ENCODE results near the gene EGLN3.

EGLN3 gene

DNA sequence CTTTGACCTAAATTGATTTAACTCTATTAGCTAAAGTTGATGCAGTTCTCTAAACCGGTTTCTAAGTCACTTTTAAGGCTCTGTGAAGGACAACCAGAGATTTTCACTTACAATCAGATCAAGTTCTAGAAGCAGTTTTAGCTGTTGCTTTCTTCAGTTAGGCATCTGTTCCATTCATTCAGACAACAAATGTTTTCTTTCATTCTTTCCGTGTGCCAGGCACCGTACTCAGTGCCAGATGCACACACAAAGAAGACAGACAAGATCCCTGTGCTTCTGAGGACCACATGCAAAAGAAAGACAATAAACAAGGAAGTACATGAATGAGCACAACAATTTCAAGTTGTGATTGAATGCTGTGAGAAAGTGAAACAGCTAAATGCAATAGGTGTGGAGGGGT is 11.1 kb upstream of the EGLN3 start:
- DNase-seq (ENCODE audit: low spot score), result no peak

DNA sequence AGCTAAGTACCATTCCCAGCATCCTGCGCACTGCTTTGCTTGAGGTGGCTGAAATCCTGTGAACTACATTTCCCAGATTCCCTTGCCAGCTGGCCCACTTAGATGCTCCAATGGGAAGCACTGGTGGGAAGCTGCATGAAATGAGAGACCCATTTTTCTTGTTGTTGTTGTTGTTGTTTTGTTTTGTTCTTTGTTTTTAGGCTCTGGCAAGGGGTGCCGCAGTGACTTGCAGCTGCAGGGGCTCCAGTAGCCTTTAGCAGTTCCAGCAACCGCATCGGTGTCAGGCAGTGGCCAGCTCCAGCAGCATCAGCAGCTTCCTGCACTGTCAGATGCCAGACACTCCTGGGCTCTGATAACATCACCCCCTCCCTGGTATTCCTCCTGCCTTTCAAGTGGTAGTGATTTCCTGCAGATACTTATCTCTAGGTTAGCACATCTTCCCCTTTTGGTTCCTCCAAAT is 8.8 kb upstream of the EGLN3 start:
- no peak for DNase-seq (ENCODE audit: low spot score)

DNA sequence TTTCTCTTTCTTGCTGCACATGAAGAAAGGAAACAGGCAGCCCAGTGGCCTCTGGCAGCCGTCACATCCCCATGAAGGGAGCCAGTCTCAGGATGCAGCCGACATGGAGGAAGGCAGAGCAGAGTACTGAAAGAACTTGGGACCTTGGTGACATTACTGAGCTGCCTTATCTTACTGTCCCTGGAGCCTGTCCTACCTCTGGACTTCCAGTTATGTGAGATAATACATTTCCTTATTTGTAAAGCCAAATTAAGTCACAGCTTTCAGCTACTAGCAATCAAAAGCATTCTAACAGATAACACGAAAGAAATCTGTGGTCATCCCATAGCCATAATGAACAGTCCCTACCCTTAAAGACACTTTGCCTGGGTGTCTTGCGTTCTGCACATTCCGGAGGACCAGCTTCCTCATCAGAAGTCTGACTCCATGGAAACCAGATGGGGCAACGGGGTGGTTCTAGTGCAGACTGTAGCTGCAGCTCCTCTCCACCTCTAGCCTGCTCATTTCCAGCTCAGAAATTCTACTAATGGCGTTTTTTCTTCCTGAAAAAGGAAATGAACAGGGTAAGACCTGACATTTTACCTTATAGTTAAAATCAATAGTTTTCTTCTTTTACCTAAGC is 7.8 kb upstream of the EGLN3 start:
- no peak for DNase-seq (ENCODE audit: low spot score)

DNA sequence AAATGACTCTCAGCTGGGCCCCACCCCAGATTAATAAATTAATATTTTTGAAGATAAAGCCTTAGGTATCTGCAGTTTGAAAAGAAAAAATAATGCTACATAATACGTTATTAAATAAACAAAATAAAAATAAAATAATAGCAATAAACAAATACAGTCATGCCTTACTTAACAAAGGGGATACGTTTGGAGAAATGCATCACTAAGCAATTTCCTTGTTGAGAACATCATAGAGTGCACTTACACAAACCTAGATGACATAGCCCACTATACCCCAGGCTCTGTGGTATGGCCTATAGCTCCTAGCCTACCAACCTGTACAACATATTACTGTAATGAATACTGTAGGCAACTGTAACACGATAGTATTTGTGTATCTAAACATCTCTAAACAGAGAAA is 7.1 kb upstream of the EGLN3 start:
- no peak for DNase-seq (ENCODE audit: low spot score)

DNA sequence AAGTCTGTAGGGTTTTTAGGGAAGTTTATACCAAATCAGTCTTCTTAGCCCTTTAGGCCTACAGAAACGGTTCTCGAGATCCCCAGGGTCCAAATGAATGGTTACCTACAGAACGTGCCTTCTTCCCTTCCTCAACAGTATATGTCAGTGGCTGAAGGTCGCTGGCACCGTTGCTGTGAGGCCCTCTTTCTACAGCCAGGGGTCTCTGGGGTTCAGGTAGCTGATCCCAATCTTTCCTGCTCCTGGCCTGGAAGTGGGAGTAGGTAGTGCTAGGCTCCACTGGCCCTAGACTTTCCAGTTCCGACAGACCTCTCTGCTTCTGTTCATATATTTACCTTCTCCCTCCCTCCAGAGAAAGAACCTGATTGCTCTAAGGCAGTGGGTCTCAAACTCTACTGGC is 6.4 kb upstream of the EGLN3 start:
- DNase-seq (ENCODE audit: low spot score), result no peak

DNA sequence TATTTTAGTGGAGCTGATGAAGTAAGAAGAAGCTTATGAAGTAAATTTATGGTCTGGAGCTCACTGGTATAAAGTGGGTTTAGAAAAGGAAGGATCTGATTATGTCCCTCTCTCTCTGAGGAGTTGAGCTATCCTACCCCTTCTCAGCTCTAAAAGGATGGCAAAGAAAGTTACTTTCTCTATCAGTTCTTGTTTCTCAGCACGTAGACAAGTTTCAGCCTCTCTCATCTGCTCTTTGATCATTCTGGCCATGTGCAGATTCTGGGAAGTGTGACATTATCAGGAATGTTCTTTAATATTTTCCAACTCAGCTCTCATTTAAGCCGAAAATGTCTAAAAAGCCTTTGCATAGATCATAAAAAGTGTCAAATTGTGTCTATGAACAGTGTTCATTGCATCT is 5.8 kb upstream of the EGLN3 start:
- DNase-seq (ENCODE audit: low spot score), result no peak

DNA sequence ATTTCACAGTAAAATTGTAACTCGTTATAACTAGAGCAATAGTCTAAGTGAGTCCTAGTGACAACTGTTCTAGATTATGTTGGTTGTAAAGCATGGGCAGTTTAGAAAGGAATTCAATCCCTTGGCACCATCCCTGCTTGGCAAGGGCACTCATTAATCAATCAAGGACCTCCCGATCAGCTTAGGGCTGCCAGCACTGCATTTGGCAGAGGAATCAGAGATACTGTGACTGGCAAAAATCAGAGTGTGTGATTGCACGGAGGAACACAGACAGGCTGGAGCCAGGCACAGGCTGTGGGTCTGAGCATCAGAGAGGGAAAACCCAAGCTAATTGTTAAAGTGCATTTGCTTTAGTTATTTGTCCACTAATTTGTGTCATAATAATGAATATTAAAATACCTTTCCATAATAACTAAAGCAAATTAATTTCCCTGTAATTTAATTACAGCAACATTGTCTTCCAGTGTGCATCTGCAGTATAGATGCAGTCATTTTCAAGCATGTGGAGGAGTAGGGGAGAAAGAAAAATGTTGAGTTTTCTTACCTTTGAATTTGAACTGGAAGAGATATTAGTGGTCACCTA is 3.2 kb upstream of the EGLN3 start:
- no peak for DNase-seq (ENCODE audit: low spot score)

DNA sequence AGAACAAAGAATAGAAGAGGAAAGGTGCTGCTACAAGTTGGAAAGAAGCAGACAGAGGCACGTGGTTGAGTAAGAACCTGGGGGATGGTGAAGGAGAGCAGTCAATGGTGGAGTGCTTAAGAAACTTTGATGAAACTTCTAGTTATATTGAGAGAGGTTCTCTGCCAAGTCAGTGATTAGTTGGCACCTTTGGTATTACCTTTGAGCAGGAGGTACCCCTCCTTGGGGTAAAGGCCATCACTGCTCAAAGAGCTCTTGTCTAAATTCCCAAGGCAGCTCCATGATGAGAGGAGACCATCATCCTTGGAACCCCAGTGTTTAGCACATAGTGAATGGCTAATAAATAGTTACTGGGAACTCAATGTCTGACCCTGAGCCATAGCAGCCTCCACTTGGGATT is 1.7 kb upstream of the EGLN3 start:
- no peak for DNase-seq (ENCODE audit: low spot score)

DNA sequence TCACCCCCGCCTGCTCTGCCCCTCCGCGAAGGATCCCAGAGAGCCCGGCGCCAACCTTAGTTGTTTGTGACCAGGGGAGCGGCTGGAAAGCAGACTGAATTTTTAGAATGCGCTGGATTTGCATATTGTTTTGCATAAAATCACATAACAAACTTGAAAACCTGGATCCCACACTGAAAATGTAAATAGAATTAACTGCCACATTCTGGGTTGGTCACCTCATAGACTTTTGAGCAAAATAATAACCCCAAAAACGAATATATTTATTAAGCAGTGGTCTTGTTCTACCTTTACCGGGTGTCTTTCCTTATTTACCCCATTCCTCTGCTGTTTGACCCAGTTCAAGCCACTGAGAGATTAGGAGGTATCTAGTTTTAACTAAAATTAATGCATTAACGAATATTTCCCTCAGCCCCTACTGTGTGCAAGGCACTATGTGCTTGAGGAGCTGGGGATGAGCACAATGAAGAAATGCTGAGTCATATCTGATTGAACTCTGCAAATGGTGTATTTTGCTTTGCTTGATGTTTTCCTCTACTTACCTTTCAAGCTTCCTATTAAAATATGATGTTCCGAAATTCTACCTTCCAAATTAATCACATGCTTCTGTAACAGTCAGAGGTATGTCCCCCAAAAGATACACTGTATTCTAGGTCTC is 438 bp upstream of the EGLN3 start:
- DNase-seq (ENCODE audit: low spot score), result no peak

DNA sequence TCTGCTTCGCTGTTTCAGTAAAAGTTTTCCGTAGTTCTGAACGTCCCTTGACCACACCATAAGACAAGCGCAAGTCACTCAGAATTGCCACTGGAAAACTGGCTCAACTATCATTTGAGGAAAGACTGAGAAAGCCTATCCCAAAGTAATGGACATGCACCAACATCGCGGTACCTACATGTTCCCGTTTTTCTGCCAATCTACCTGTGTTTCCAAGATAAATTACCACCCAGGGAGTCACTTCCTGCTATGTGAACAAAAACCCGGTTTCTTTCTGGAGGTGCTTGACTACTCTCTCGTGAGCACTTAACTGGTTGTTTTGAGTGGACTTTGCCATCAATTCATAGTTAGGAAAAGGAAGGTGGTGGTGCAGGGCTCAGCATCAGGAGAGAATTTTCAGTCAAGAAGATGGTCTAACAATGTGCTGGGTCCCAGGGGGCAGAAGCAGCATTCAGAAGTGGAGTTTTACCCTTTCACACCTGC is 1.4 kb downstream of the EGLN3 start:
- DNase-seq (ENCODE audit: low spot score), result no peak

DNA sequence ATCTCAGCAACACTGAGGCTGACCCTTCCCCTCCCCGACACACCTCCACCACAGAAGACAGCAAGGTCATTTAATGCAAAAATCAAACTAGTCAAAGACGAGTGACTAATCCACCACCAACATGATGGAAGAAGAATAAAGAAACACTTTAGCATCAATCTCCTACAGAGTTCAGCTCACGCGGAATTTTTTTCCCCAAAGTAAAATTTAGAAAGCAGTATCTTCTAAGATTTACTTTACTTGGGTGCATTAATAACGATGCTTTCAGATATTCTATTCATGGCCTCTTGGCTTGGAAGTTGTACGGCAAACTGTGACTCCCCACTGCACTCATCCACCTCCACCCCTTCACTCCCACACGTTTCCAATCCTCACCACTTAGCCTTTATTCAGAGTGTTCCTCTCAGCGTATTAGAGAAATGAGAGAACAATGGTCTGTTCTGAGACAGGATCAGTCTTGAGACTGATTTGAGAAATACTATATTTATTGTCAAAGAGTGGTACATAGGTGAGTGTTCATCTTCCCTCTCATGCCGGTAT is 1.9 kb downstream of the EGLN3 start:
- no peak for DNase-seq (ENCODE audit: low spot score)

DNA sequence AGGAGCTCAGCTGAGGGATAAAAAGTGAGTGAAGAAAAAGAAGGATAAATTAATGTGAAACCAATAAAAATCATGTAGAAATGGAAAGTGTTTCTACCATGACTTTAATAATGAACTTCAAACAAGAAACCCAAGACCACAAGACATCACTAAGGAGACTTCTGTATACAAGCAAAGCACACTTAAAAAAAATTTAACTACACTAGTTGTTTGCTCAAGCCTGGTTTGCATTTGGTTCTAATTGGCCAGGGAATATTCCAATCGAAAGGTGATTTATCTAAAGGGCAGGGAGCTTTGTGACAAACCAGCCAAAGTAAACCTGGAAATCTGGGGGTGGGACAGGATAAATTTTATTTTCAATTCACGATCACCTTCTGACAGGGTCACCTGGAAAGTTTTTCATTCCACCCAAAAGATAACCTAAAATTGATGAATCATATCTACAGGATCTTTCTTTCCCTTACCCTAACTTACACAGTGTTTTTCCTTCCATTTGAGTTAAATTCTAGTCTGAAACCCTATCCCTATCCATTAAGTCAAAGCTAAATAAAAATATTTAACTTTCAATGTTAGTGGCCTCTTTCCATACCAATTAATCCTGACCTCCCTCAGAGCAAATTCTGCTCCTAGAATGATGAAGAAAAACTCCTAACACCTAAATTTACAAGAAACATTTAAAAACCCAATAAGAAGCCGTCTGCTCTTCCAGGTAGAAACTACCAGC is 2.6 kb downstream of the EGLN3 start:
- no peak for DNase-seq (ENCODE audit: low spot score)

DNA sequence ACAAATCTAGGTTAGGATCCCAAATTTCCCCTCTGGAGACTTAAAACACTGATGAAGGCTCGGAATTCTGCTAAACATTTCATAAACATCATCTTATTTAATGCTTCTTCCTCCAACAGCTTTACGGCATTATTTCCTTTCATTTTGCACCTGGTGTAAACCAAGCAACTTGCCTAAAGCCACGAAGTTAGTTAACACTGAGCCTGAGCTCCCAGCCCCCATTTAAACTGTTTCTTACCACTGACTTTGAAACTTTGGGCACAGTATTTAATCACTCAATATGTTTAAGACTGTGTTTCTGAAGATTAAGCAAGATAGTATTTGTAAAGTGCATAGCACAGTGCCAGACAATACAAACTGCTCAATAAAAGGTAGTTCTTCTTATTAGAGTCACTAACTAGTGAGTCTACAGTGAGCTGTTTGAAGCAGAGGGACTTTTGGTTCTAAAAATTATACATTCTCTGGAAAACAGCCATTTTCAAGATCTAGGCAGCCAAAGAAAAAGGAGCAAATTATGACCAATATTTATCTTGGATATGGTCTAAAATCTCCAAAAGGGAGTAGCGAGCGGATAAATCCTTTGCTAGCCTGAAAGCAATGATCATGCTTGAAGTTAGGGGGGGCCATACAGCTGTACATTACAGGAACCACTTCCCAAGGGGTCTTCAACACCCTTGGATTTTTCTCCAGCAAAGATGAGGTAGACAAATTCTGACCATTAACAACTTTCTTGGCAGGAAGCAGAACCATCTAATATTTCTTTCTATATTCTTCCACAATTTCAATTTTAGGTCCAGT is 4.0 kb downstream of the EGLN3 start:
- no peak for DNase-seq (ENCODE audit: low spot score)

DNA sequence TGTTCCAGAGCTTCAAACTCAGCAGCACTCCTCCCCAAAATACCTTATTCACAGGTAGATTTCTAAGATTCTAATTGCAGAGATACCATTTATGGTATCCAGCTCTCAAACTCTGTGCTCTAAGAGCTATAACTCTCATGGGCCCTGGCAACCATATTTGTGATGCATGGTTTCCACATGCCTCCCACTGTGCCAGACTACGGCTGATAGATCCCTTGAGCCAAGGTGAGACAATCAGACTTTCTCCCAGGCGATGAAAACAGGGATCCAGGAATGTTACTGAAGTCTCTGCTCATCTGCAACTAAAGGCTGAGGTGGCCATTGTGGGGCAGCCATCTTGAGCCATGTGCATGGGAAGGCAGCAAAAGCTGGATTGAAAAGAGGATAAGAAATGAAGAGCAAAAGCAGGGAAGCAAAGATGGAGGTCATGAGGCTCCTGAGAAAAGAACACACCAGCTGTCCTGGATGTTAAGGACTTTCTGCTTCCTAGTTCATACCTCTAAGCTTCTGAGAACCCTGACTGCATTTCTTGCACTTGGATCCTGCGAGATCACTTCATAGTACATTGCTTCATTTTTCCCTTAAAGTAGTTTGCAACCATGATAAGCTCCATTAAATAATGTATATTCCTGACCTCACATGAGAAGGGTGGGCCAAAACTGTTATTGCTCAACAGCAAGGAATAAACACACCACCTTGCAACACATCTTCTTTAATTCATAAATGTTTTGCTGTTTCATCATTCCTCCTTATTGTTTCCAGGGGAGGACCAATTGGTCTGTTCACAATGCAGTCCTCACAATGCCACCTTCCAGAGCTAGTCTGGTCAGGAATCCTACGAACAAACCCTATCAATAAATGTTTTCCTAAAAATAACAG is 5.4 kb downstream of the EGLN3 start:
- DNase-seq (ENCODE audit: low spot score), result no peak

DNA sequence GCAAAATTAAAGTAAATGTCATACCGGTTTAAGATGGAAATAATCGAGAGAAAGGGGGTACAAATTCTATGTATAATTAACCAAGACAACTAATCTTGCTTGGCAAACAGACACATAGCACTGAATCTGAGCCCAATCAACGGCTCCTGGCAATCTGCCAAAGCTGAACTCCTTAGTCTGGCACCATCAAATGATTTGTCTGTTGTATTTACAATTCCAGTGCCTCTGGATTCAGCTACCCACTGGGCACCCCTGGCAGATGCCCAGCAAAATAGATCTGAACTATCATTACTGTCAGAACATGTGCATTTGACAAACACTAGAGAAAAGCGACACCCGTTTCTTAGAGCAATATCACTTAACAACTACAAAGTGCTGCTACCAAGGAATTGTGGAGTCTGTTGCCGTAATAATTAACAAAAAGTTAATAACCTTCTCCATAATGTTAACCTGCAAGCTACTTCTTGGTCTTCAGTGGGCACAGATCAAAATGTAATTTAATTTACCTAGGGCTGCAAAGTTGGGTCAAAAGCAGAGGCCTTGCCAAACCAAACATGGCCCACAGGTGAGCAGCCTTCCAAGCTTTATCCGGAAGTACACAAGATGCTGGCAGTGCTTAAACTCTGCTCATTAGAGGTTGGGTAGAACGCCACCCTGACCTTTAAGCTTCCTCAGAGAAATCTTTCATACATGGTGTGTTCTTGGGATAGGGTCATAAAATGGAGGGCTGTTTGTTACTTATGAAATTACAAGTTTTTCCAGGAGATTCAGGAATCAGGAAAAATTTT is 7.6 kb downstream of the EGLN3 start:
- no peak for DNase-seq (ENCODE audit: low spot score)

DNA sequence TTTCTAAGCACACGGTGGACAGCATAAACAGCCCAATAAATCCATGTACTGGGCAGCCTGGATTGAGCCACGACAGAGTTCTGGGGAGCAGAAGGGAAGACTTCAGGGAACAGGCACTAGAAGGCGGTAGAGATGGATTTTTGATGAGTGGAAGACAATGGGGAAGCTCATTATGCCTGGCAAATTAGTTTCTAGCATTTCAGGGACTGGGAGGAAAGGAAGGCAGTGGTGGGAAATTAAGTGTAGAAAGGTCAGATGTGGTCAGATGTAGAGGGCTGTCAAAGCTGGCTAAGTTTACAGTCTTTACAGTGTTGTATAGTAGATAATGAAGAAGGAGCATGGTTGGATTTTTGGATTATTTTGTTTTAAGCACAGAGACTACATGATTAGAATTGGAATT is 9.2 kb downstream of the EGLN3 start:
- no peak for DNase-seq (ENCODE audit: low spot score)

DNA sequence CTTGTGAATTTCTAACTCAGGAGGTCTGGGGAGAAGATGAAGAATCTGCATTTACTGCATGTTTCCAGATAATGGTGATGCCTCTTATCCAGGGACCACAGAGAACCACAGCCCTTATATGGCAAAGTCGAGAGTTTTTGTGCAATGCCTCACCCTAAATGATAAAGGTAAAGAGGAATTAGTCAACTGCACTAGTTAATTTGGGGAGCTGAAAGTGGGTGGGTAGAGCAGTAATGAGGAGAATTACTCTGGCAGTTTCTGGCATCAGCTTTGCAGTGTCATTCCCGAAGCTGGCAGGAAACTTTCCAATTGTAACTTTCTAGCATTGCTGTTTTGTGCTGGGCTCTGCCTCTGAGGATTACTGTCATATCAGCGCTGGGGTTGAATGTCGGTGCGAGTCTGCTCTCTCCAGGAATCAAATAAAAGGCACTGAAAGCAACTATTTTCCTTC is 10.3 kb downstream of the EGLN3 start:
- no peak for DNase-seq (ENCODE audit: low spot score)

DNA sequence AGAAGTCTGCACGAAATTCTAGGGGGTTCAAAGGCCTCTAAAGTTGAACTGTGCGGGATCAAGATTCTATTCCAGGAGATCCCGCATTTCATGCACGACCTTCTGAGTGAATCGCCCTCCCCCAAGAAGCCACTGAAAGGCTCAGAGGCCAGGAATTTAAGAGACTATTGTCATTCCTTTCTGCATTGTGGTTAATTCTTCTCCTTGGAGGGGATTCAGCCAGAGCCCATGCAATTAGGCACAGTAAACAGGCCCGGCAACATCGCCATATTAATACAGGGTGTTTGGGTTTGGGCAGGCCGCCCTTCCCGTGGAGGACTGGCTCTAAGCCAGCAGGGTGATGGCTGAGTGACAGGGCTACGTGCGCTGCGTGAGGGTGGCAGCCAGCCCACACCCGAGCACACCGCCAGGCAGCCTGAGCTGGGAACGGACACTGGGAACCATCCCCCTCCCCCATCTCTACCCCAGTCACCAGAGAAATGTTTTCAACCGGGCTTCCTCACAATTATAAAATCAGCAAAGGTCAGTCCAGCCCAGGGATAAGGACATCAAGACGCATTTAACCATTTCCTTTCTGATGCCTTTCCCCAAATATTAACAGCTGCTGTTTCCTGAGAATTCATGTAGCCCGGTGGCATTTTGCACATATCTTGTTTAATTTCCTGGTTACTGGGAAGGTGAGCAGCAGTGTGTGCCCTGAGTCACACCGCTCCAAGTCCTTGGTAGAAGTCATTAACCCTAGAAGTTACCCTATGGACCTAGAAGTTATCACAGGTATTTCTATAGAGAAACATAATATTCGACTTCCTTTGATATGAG is 12.5 kb downstream of the EGLN3 start:
- no peak for DNase-seq (ENCODE audit: low spot score)

DNA sequence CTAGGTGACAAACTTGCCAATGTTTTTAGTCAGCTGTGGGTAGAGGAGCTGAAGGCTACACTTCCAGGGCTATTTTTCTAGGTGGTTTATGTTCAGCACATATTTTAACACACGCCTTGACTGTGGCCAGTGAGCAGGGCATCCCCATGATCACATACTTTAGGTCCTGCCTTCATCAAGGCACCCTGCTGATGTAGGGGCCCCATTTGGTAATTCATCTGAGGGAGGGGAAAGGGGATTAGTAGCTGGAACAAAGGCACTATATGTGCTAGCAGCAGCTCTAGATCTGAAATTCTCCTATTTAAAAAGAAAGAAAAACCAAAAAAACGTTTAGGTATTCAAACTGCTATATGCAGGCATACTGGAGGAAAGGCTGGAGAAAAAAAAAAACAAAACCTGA is 14.5 kb downstream of the EGLN3 start:
- no peak for DNase-seq (ENCODE audit: low spot score)

All from germinal center (tissue), 1 donor.